ENCODE results near the gene TMEM132E. TPM values are rescaled to one million over a fixed set of nuclear protein-coding genes. Genes with fewer than 3 reads are reported as not detected.
"Not testable (repeated sequence)": the region's sequence is repeated elsewhere in the genome, so short reads cannot be mapped to it uniquely, and the experiment has no call there.

The TMEM132E gene
- total and polyA plus RNA-seq, 10 donors = 0.09 to 0.79 (median 0.27) TPM

- no peaks in the 10 kb centered on the region for H3K9me3 ChIP-seq
- no peaks in the 10 kb centered on the region for H3K4me1 ChIP-seq
- intact Hi-C loops (cut with DNase I; ENCODE audit: low total_unique reads) = no loop called here
- H3K4me3 ChIP-seq = no peak overlapping the region
- no peak for DNase-seq
- peaks cover 0 to 65% (median 6%) of the 10 kb centered on the region in 7 donors for H3K27me3 ChIP-seq (replicated peaks in 1 of 7)
- TF ChIP-seq POLR2A (IDR thresholded peaks at IDR 0.05) = no peak
- TF ChIP-seq POLR2AphosphoS5 (IDR thresholded peaks at IDR 0.05) = no peak
- TF ChIP-seq, protein P1, sequence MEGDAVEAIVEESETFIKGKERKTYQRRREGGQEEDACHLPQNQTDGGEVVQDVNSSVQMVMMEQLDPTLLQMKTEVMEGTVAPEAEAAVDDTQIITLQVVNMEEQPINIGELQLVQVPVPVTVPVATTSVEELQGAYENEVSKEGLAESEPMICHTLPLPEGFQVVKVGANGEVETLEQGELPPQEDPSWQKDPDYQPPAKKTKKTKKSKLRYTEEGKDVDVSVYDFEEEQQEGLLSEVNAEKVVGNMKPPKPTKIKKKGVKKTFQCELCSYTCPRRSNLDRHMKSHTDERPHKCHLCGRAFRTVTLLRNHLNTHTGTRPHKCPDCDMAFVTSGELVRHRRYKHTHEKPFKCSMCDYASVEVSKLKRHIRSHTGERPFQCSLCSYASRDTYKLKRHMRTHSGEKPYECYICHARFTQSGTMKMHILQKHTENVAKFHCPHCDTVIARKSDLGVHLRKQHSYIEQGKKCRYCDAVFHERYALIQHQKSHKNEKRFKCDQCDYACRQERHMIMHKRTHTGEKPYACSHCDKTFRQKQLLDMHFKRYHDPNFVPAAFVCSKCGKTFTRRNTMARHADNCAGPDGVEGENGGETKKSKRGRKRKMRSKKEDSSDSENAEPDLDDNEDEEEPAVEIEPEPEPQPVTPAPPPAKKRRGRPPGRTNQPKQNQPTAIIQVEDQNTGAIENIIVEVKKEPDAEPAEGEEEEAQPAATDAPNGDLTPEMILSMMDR (IDR thresholded peaks at IDR 0.05 in 8 of 11, conservative IDR thresholded peaks at IDR 0.05 in 3 of 11) = no peak
- H3K27ac ChIP-seq = no peak overlapping the region
- no peaks in the 10 kb centered on the region for H3K36me3 ChIP-seq
- 66 to 91% (median 83%) methylated on average over 6 of the region's 6 CpGs for WGBS, 5 donors
Observed at GRCh38 chr17:34533806-34534527, 45.4 kb upstream of the TMEM132E start.

DNA sequence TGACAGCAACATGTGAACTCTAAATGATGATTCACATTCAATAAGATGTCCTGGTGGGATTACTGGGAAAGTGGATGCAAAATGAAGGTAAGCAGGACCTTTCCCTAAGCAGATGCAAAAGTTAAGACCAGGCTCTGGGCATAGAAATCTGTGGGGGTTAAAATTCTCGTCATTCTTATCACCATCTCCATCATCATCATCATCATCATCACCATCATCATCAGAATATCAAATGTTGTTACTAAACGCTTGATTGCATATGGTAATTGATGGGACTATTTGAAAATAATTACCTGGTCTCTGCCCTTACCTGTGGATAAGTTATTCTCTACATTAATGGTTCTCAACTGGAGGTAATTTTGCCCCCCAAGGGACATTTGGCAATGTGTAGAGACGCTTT, 41.9 kb upstream of the TMEM132E start:
- Histone ChIP-seq H3K27me3 (replicated peaks in 1 of 7) (peaks cover 0 to 63% (median 8%) of the 10 kb centered on the region in 7 donors), H3K36me3 (no peaks in the 10 kb centered on the region), H3K4me3 (no peak overlapping the region), H3K27ac (no peak overlapping the region), H3K9me3 (no peaks in the 10 kb centered on the region), H3K4me1 (no peaks in the 10 kb centered on the region)
- 56 to 70% (median 68%) methylated on average over 3 of the region's 3 CpGs for WGBS, 5 donors
- TF ChIP-seq POLR2A (IDR thresholded peaks at IDR 0.05) = no peak
- TF ChIP-seq POLR2AphosphoS5 (IDR thresholded peaks at IDR 0.05) = no peak
- intact Hi-C loops (cut with DNase I; ENCODE audit: low total_unique reads) = no loop called here
- DNase-seq = no peak

GRCh38 chr17:34538582-34538981, 40.8 kb upstream of the TMEM132E start:
- DNase-seq; H3K36me3 ChIP-seq; H3K4me3 ChIP-seq; H3K9me3 ChIP-seq; H3K27ac ChIP-seq; H3K4me1 ChIP-seq; intact Hi-C loops (cut with DNase I; ENCODE audit: low total_unique reads): not testable (repeated sequence)
- 67 to 75% (median 70%) methylated on average over 2 of the region's 2 CpGs for WGBS, 5 donors
- peaks cover 0 to 55% (median 10%) of the 10 kb centered on the region in 7 donors for H3K27me3 ChIP-seq (replicated peaks in 1 of 7)

GRCh38 chr17:34539881-34540280, 39.5 kb upstream of the TMEM132E start:
- WGBS, 5 donors = 88 to 100% (median 96%) methylated on average over 1 to 3 of the region's 3 CpGs
- TF ChIP-seq, protein P1 (IDR thresholded peaks at IDR 0.05 in 8 of 11, conservative IDR thresholded peaks at IDR 0.05 in 3 of 11) = no peak
- TF ChIP-seq POLR2A (IDR thresholded peaks at IDR 0.05) (no peak), POLR2AphosphoS5 (IDR thresholded peaks at IDR 0.05) (no peak)
- intact Hi-C loops (cut with DNase I; ENCODE audit: low total_unique reads) = loop anchor here (5.0 kb wide), 1 partner anchor 582 kb away; the partner anchor contains the start of gene FNDC8

DNA sequence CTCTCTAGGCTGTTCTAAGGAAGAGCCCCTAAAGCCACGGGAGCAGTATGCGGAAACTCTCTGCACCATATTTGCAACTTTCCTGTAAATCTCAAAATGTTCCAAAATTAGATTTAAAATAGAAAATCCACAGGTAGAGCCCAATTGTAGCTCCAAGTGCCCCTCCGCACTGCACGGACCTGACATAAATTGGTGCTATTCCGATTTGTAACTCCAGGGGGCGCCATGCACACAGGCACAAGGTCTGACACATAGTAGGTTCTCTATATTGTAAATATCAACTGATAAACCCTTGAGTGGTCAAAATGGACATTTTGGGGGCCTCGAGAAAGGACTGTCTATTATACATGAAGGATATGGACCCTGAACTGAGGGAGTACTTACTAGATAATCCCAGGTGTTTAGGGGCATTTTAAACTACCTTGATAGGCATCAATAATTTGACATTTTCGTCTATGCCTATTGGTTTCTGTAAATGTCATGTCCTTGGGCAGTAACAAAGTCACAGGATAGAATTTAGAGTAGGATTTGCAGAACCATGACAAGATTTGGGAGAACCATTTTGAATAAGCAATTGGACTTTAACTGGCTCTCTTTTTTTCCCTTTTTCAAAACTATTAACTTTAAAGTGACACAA, 36.6 kb upstream of the TMEM132E start:
- intact Hi-C loops (cut with DNase I; ENCODE audit: low total_unique reads) = loop anchor here (5.0 kb wide), 1 partner anchor 579 kb away; the partner anchor contains the start of gene FNDC8
- no peak for DNase-seq
- Histone ChIP-seq H3K4me1 (no peaks in the 10 kb centered on the region), H3K36me3 (no peaks in the 10 kb centered on the region), H3K27me3 (replicated peaks in 1 of 7) (peaks cover 0 to 38% (median 4%) of the 10 kb centered on the region in 7 donors), H3K9me3 (no peaks in the 10 kb centered on the region), H3K4me3 (no peak overlapping the region), H3K27ac (no peak overlapping the region)
- TF ChIP-seq POLR2AphosphoS5 (IDR thresholded peaks at IDR 0.05) = no peak
- TF ChIP-seq, protein P1 (IDR thresholded peaks at IDR 0.05 in 8 of 11, conservative IDR thresholded peaks at IDR 0.05 in 3 of 11) = peak; percentile 36 to 83 (median 68)
- TF ChIP-seq POLR2A (IDR thresholded peaks at IDR 0.05) = no peak
- 9 to 11% (median 10%) methylated on average over 8 of the region's 8 CpGs for WGBS, 5 donors

More at GRCh38 chr17:34539881-34540280, 39.5 kb upstream of the TMEM132E start:
- H3K9me3 ChIP-seq = no peaks in the 10 kb centered on the region
- H3K4me1 ChIP-seq = no peaks in the 10 kb centered on the region
- no peak for DNase-seq
- no peaks in the 10 kb centered on the region for H3K36me3 ChIP-seq
- H3K27me3 ChIP-seq (replicated peaks in 1 of 7) = peaks cover 0 to 59% (median 10%) of the 10 kb centered on the region in 7 donors
- H3K4me3 ChIP-seq = no peak overlapping the region
- H3K27ac ChIP-seq = no peak overlapping the region
